Measurements from ENCODE around the gene TMEM205.

TMEM205 gene

DNA sequence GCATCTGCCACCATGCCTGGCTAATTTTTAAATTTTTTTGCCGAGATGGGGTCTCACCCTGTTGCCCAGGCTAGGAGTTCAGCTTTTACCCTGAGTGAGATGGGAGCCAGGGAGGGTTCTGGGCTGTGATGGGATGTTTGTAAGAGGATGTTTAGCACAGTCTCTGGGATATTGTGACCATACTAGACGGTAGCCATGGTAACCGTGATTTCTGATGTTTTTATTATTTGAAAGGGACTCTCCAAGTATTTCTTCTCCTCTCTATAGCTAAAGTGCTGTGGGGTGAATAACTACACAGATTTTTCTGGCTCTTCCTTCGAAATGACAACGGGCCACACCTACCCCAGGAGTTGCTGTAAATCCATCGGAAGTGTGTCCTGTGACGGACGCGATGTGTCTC lies 39.7 kb downstream of the TMEM205 start:
- H3K4me3 ChIP-seq (ENCODE audit: low read depth, low read length) = no peak overlapping the region
- no peak for DNase-seq (ENCODE audit: low read depth)
- TF ChIP-seq, protein P1, sequence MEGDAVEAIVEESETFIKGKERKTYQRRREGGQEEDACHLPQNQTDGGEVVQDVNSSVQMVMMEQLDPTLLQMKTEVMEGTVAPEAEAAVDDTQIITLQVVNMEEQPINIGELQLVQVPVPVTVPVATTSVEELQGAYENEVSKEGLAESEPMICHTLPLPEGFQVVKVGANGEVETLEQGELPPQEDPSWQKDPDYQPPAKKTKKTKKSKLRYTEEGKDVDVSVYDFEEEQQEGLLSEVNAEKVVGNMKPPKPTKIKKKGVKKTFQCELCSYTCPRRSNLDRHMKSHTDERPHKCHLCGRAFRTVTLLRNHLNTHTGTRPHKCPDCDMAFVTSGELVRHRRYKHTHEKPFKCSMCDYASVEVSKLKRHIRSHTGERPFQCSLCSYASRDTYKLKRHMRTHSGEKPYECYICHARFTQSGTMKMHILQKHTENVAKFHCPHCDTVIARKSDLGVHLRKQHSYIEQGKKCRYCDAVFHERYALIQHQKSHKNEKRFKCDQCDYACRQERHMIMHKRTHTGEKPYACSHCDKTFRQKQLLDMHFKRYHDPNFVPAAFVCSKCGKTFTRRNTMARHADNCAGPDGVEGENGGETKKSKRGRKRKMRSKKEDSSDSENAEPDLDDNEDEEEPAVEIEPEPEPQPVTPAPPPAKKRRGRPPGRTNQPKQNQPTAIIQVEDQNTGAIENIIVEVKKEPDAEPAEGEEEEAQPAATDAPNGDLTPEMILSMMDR (IDR thresholded peaks at IDR 0.05; ENCODE audit: low read depth, low read length, missing control alignments) = no peak

- no peak for DNase-seq (ENCODE audit: low read depth)
- no peak overlapping the region for H3K4me3 ChIP-seq (ENCODE audit: low read depth, low read length)
- TF ChIP-seq, protein P1 (IDR thresholded peaks at IDR 0.05; ENCODE audit: low read depth, low read length, missing control alignments) = no peak
Measured at GRCh38 chr19:11304936-11305335, 41.1 kb downstream of the TMEM205 start.

GRCh38 chr19:11300811-11301120 lies 45.3 kb downstream of the TMEM205 start:
- TF ChIP-seq, protein P1 (IDR thresholded peaks at IDR 0.05; ENCODE audit: low read depth, low read length, missing control alignments) = no peak
- no peak overlapping the region for H3K4me3 ChIP-seq (ENCODE audit: low read depth, low read length)
- no peak for DNase-seq (ENCODE audit: low read depth)

- DNase-seq (ENCODE audit: low read depth) = no peak
- no peak overlapping the region for H3K4me3 ChIP-seq (ENCODE audit: low read depth, low read length)
- TF ChIP-seq, protein P1 (IDR thresholded peaks at IDR 0.05; ENCODE audit: low read depth, low read length, missing control alignments) = no peak
Measured at GRCh38 chr19:11299946-11300810, 45.9 kb downstream of the TMEM205 start.

- TF ChIP-seq, protein P1 (IDR thresholded peaks at IDR 0.05; ENCODE audit: low read depth, low read length, missing control alignments) = no peak
- H3K4me3 ChIP-seq (ENCODE audit: low read depth, low read length) = no peak overlapping the region
- no peak for DNase-seq (ENCODE audit: low read depth)
Measured at GRCh38 chr19:11296264-11296663, 49.8 kb downstream of the TMEM205 start.

DNA sequence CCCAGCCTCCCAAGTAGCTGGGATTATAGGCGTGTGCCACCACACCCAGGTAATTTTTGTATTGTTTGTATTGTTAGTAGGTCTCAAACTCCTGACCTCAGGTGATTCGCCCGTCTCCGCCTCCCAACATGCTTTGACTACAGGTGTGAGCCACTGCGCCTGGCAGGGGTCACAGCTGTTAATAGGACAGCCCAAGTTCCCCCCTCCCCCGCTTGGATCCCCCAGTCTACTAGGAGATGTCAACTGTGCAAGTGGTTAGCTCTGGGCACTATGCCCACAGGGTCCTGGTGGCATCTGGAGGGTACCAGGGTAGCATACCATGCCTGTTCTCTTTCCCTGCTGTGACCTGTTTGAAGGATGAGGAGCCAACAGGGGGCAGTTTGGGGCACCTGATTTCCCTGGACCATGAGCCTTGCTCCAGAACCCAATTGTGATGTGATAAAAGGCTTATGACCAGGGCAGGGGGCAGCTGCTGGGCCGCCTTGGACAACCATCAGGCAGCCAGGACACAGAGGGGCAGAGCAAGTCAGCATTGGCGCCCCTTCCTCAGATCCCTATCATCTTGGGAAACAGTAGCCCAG lies 50.3 kb downstream of the TMEM205 start, which contains the start of gene TSPAN16:
Gene TSPAN16 (plus strand): TSS at position 496 of the 581 bp plus-strand sequence. CDS start 138 bp downstream, outside the sequence.
- no peak for DNase-seq (ENCODE audit: low read depth)
- no peak within 1 kb of the TSS for H3K4me3 ChIP-seq (ENCODE audit: low read depth, low read length)
- TF ChIP-seq, protein P1 (IDR thresholded peaks at IDR 0.05; ENCODE audit: low read depth, low read length, missing control alignments) = no peak

Data from GM12864 (cell line).